Activated gamma-delta T cell (primary cell): Measurements from ENCODE around the gene CFAP46.

Experiments used
- DNase-seq: peaks from one replicate; lab custom pipeline; 2025; lab: John Stamatoyannopoulos, UW

The CFAP46 gene

DNA sequence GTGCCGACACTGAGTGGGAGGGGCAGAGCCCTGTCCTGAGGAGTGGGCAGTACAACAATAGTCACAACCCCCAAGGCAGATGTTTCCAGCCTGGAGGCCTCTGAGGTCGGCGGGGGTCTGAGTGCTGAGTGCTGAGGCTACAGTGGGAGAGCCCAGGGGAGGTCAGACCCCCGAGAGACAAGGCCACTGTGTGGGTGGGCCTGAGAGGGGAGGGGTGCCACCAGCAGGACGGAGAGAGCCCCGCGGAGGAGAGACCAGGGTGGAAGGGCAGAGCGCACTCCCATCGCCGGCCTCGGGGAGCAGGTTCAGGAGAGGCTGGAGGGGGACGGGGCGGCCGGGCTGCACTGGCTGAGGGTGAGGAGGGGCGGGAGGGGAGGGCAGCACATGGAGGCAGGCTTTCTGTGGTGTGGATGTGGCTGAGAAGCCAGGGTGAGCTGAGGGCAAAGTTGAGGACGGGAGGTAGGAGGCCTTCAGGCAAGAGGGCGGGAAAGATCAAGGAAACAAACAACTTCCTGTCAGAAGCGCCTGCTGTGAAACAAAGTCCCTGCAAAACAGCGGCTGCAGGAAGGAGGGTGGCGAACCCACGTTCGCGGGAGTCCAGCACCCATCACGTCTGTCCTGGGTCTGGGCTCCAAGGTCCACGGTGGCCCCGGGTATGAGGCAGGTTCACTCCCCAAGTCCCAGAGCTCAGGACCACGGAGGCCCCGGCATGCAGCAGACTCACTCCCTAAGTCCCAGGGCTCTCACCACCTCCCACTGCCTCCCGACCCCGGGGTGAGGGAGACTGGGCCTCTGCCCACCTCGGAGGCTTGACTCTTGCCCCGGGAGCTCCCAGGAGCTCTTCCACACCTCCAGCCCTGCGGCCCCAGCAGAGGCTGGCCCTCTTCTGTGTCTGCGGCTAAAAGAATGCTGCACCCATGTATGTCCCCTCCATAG lies 79.6 kb downstream of the CFAP46 start:
- DNase-seq, result no peak

DNA sequence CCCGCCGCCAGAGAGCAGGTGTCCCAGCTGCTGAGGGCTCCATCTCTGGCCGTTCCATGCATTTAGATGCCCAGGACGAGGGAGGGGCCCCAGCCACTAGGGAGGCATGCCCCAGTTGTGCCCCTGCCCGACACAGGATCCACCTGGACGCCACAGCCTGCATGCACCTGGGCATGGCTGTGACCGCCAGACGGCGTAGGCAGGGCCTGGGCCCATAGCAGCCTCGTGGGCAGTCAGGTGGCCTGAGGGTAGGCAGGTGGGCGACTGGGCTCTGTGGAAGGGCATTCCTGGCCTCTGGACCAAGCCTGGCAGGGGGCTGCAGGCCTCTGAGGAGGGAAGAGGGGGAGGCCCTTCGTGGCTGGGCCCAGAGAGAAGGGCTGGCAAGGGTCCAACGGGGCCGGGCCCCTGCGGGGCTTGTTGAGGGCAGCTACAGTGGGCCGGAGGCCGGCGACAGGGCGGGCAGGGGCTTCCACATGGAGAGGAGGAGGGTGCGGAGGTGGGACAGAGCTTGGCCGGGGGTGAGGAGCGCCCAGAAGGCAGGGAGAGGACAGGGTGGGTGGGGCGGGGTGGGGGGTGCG lies 80.4 kb downstream of the CFAP46 start:
- no peak for DNase-seq

DNA sequence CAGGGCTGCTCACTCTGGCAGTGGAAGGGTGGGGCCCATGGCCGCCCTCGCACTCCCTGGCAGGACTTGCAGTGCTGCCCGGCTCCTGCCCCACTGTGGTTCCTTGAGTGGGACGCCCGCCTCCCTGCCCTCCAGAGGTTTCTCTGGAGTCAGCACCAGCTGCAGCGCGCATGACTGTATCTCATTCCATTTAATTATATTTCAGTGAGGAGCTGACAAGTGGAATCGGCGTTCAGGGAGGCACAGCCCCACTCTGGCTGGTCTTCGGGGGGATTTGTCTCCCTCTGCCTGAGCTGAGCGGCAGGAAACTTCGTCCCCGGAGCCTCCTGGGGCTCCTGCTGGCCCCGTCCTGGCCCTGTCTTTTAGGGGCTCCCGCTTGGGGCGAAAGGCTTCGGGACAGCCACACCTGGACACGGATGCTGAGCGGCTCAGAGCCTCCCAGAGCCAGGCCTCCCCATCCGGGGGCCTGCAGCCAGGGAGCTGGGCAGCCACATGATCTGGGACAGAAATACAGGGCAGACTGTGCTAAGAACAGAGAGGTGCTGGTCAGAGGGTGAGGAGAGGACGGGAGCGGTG lies 81.2 kb downstream of the CFAP46 start:
- no peak for DNase-seq

DNA sequence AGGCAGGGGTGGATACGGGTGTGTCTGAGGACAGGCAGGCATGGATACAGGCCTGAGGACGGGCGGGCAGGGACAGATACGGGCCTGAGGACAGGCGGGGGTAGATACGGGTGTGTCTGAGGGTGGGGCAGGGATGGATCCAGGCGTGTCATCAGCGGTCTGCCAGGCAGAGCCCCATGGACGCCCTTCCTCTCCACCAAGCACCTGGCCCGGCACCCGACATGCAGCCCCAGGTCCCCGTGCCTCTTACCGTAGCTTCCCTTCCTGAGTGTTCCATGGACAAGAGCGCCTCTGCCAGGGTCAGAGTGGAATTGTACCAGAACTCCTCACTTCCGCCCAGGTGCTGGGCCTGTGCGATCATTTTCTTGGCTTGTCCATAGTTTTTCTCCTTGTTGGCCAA lies 81.8 kb downstream of the CFAP46 start:
- no peak for DNase-seq

DNA sequence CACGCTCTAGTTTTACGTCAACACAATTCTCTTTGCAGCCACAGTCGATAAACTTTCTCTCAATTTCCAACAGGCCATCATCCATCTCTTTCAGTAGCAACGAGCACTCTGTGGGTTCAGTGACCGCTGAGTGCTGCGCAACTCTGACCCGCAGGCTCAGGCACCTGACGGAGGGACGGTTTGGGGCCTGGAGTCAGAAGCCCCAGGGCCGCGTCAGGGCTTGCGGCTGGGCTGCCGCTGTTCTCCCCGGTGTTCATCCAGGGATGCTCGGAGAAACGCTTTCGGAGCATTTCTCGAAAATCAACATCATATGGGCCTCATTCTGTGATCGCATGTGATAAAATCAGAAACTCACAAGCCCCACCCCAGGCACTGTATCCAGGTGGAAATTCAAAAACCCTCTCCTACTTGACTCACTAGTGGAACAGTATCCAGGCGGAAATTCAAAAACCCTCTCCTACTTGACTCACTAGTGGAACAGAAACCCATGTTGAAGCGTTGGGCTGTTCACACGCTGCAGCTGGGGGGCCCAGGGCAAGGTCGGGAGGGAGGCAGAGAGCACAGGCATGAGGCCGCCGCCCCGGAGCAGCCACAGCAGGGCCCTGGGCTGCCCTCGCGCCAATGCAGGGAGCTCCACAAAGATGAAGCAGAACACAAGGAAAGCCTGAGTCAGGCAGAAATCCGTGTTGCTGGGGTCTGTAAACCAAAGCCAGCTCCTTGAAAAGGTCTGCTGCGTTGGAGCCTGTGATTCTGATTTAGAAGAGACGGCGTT lies 83.1 kb downstream of the CFAP46 start:
- no peak for DNase-seq

DNA sequence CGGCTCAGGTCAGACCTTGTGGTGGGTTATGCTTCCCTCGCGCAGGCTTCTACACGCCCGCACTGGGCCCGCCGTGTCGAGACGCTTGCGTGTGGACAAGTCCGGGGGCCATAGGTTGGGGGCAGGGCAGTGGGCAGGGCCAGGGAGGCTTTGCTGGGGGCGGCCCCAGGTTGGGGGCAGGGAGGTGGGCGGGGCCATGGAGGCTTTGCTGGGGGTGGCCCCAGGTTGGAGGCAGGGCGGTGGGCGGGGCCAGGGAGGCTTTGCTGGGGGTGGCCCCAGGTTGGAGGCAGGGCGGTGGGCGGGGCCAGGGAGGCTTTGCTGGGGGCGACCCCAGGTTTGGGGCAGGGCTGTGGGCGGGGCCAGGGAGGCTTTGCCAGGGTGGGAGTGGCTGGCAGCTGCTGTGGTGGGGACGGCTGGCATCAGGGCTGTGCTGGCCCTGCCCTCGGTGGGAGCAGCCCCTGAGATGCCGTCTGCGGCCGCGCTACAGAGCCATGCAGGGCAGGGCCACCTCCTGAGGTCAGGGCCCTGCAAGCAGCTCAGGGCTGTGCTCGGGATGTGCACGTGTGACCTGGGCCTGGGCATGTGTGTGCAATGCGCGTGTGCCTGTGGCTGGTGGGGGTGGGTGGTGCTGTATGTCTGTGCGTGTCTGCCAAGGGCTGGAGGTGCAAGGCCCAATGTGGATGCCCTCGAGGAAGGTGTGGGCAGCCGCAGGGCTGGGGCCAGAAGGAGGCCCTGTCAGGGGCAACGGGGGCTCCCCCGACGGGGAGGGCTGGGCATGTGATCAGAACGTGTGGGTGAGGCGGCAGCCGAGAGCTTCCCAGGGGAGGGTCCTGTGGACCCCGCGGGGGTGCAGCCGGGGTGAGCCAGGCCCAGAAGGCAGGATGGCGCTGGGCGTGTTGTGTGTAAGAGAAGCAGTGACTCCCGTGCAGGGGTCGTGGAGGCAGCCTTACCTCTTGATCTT lies 84.0 kb downstream of the CFAP46 start:
- no peak for DNase-seq

DNA sequence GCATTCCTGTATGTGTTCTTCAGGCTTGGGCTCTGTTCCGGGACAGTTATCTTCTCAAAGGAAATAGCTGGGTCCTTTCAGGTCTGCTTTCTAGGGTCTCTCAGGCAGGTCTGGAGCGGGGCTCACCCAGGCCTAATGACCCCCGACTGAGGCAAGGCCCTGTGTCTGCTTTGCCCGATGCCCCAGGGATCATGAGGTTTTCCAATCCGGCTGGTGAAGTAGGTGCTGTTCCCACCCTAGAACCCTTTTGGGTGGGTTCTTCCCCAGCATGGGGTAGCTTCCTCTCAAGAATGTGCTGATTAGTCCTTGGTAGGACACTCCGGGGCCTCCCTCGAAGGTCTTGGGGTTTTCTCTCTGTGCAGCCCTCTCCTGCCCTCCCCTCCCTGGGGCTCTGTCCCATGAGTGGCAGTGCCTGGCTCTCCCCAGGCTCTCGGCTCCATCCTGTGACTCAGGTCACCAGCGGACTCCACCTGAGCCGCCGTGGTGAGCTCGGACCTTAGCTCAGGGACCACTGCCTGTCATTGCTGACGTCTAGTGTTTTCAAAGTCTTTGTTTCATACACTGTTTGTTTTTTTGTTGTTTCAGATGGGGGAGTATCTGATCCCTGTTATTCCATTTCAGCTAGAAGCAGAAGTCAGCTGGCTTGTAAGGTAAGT lies 85.4 kb downstream of the CFAP46 start:
- no peak for DNase-seq

DNA sequence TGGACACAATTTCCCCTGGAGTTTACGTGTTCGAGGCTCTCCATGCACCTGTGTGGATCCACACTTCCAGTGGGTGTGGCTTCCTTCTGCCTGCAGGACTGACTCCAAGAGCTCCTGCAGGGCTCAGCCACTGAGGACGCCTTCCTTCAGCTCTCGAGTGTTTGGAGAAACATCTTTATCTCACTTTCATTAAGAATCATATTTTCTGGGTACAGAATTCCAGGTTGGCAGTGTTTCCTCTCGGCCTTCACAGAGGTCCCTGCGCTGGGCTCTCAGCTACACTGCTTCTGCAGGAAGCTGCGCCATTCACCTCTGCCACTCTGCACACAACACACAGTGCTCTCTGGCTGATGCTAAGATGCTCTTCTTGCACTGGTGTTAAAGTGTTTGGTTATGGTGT lies 86.5 kb downstream of the CFAP46 start:
- no peak for DNase-seq

DNA sequence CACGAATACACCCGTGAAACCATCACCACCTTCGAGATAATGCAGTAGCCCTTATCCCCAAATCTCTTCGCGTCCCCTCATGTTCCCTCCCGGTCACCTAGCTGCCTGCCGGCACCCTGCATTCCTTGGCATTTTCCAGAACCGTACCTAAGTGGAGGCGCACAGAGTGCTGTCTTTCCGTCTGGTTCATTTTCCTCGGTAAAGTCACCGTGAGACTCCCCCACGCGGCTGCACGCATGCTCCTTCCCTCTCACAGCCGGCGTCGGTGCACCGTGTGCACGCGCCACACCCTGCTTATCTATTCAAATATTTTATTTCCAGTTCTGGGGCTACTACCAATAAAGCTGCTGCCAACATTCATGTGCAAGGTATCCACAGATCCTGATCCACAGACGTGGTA lies 90.9 kb downstream of the CFAP46 start:
- no peak for DNase-seq

DNA sequence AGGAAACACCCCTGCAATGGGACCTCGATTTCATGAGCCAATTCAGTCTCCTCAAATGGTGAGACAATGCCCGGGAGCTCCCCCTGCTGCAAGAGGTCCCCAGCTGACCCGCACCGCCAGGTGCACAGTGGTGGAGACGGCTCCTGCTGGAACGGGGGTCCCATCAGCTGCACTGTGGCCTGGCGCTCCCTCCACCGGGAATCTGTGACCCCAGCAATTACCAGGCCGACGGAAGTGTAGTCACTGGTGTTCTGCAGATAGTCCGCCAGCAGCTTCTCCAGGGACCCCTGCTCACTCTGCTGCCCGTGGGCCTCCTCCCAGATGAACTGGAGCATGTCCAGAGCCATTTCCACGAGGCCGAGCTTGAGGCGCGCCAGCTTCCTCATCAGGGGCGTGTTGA lies 91.5 kb downstream of the CFAP46 start:
- DNase-seq, result no peak

DNA sequence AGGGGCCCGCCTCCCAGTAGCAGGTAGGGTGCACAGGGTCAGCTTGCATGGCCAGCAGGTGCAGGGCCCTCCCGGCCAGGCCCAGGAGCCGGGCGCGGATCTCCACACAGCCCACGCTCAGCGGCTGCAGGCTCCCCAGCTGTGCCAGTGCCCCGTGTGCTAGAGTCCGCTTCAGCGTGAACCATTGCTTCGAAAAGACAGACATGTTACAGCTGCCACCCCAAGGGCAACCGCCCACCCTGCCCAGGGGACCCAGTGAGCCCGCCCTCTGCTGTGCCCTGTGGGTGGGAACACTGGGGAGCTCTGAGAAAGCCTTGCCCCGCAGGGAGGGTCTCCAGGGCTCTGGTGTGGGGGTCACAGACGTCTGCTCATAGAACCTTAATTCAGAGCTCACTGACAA lies 92.1 kb downstream of the CFAP46 start:
- no peak for DNase-seq

DNA sequence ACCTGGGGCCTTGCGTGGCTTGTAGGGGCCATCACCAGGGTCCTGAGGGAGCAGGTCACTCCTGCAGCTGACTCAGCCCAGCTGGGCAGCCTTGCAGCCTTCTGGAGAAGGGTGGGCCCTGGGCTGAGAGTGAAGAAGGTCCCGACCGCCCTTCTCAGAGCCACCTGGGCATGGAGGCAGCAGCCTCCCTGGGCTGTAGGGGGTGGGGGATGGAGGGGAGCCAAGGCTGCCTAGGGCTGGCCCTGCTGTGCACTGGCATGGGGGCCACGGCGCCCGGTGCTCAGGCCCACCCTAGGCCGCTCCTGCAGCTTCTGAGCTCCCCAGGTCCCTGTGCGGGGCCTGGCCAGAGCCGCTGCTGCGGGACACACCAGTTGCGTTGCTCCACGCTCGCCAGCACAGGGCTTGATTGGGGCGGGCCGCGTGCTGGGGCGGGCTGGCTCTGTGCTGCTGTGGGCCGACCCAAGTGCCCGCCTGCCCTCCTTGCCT lies 92.8 kb downstream of the CFAP46 start:
- no peak for DNase-seq

DNA sequence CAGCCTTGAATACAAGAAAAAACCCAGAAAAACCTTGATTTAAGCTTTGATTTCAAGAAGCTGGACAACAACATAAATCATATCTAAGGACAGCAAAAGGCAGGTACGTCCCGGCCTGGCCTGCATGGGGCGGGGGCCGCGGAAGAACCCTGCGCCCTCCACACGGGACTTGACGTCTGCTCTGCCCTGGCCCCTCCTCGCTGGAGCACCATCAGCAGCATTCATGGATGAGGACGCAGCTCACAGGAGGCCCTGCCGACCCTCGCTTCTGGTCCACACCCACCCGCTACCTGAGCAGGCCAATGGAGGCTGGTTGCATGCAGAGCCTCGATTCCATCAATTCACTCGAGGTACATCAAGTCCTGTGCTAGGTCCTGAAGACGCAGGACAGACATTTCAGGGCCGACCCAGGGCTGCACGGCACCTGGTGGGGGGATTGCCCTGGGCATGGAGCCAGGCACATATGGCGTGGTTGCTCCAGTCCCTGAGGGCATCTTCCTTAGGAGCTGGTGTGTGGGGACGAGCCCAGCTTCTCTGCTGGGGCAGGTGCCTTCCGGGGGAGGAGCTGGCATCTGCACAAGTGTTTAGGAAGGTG lies 93.3 kb downstream of the CFAP46 start:
- no peak for DNase-seq

DNA sequence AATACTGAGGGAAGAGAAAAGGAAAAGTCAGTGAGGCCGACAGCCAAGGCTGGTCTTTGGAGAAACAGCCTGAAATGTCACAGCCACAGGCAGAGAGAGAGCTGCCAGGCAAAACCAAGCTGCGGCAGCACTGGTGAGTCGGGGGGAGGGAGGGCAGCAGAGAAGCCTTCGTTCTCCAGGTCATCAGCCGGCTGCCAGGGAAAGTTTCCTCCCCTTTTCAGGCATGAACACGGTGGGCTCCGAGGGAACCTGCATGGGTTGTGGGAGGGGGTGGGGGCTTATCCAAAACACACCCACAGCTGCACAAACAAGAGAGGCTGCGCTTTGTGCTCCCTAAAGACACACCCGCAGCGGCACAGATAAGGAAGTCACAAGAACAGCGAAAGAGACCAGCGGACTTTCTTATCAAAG lies 94.1 kb downstream of the CFAP46 start:
- no peak for DNase-seq

DNA sequence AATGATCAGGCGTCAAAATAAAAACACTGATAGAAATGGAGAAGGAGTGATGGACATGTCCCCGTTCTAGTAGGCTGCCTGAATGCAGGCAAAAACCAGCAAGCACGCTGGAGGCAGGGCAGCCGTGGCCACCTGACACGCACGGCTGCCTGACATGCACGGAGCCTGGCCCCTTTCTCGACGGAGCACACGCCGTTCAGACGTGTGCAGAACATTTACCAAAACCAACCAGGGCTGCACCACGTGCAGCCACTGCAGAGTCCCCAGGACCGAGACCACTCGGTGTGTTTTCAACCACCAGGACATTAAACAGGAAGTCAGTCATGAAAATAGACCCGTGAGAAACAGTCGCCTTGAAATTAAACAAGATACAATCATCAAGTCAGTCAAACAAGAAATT lies 94.5 kb downstream of the CFAP46 start:
- no peak for DNase-seq

DNA sequence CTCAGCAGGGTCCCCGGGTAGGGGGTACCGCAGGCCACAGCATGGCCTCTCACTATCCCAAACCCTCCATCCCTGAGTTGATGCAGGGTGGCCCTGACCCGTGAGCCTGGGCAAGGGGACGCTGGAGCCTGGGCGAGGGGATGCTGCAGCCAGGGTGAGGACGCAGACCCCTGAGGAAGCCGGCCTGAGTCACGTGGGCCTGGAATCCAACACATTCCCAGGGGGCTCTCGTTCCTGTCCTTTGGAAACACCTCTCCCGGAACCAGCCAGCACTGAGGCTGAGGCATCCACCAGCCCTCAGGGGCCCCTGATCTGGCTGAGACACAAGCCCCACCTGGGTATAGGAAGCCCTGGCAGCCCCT lies 95.0 kb downstream of the CFAP46 start:
- no peak for DNase-seq

DNA sequence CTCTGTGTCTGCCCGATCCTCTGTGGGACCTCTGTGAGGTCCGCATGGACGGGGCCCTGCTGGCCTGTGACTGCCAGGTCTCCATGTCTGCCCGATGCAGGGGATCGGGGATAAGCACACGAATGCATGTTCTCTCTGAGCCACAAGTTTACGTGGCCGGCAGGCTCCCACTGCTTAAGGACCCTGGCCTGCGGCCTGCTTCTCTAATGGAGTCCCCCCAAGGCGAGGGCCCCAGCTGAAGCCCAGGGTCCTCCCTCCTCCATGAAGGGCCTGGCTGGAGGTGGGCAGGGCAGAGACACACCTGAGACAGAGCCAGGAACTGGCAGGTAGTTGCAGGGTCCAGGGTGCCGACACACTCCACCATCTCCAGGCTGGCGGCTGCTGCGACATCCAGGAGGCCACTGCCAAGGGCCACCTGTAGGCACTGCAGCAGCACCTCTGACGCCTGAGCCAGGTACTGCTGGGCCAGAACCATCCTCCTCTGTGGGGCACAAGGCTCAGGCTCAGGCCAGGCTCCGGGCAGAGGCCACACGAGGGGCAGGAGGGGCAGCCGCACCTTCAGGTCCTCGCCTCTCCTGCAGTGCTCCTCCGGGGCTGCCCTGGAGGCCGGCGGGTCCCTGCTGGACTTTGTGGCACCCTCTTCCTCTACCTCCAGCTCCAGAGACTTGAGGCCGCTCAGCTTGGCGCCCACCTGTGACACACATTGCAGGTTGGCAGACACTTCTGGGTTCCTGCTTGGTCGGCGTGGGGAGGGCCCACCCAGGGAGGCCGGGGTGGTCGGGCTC lies 95.5 kb downstream of the CFAP46 start:
- no peak for DNase-seq

DNA sequence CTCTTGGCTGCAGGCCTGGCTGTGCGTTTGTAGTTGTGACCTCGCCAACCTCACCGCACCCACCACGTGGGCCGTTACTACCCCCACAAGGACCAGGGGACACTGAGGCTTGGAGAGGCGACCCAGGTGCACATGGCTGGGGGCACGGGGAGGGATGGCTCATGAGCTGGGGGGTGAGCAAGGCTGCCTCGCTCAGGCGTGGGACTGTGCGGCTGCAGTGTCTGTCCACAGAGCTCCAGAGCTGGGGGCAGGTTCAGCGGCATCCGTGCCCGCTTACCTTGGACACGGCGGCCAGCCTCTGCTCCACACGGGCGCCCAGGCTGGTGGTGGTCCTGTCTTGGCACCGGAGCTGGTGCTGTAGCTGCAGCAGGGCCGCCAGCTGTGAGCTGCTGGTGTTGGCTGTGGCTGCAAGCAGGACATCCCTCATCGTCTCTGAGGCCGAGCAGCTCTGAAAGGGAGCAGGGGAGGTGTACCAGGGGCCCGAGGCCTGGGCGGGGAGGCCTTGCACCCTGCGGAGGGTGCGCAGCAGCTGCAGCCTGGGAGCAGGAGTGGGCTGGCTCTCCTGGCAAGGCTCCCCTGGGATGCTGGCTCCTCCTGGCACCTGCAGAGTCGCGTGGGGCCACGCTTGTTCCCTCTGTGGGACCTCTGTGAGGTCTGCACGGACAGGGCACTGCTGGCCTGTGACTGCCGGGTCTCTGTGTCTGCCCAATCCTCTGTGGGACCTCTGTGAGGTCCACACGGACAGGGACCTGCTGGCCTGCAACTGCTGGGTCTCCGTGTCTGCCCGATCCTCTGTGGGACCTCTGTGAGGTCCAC lies 96.4 kb downstream of the CFAP46 start:
- no peak for DNase-seq
